Choroid plexus epithelial cell (primary cell): ENCODE data around the gene SERAC1.
"Not testable (repeated sequence)": the region's sequence is repeated elsewhere in the genome, so short reads cannot be mapped to it uniquely, and the experiment has no call there.

Experiments
- DNase-seq: peaks from one replicate; pipeline ENCODE4 v3.0.0-alpha.2; 2010; ENCODE audit warnings: low read depth
- H3K4me3 ChIP-seq: 2 replicates; pipeline ENCODE4 v1.5.1; 2011; ENCODE audit warnings: low read depth, mild to moderate bottlenecking, control low read depth, low read length, moderate library complexity
- CTCF ChIP-seq: conservative IDR thresholded peaks from 2 replicates; pipeline ENCODE4 v1.5.1; 2011; ENCODE audit warnings: low read depth, mild to moderate bottlenecking, control low read depth, inconsistent platforms, low read length, moderate library complexity

Gene SERAC1

DNA sequence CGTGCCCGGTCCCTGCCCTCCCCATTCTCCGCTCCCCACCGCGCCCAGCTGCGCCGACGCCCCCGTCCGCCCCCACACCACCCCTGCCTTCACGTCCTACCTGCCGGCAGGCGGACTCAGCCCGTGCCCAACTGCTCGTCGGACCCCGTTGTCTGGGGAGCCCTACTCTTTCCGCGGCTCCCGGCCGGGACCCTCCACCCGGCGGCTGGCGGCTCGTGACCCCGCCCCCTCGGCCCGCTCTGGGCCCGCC lies at the start of gene SERAC1:
Gene SERAC1, minus strand, starts transcription at position 223 of the 250 bp plus-strand sequence. CDS start 9,899 bp downstream, outside the sequence.
- no peak for TF ChIP-seq CTCF
- H3K4me3 ChIP-seq, result peak within 1 kb of the TSS; percentile 91
- no peak for DNase-seq

DNA sequence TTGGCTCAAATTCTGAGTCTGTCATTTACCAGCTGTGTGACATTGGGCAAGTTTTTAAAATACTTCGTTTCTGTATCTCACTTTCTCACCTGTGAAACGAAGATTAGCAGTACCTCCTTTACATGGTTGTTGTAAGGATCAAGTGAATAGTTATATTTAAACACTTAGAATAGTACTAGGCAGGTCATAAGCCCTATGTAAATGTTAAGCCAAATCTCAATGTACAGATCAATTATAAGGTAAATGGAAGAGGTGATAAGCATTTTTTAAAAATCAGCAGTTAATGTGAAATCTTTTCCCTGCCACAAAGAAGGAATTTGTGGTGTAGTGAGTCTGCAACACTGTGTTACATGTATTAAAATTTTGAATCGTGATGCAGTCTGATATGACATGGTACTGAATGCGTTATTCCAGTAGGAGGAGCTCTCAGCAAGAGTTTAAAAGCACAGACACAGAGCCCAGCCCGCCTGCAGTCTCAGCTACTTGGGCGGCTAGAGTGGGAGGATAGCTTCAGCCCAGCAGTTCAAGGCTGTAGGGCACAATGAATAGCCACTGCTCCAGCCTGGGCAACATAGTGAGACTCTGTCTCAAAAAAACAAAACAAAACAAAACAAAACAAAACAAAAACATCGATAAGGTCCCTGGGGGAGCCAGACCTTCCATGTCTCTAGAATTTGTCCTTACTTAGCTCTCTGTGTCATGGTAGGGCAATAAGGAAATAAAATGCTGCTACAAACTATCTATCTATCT lies 46.0 kb upstream of the SERAC1 start:
- DNase-seq, result peak; percentile 93
- TF ChIP-seq CTCF, result peak; percentile 80
- H3K4me3 ChIP-seq, result no peak overlapping the region

GRCh38 chr6:158211273-158212055 lies 43.4 kb upstream of the SERAC1 start:
- no peak for TF ChIP-seq CTCF
- DNase-seq, result peak; percentile 33
- H3K4me3 ChIP-seq, result no peak overlapping the region

DNA sequence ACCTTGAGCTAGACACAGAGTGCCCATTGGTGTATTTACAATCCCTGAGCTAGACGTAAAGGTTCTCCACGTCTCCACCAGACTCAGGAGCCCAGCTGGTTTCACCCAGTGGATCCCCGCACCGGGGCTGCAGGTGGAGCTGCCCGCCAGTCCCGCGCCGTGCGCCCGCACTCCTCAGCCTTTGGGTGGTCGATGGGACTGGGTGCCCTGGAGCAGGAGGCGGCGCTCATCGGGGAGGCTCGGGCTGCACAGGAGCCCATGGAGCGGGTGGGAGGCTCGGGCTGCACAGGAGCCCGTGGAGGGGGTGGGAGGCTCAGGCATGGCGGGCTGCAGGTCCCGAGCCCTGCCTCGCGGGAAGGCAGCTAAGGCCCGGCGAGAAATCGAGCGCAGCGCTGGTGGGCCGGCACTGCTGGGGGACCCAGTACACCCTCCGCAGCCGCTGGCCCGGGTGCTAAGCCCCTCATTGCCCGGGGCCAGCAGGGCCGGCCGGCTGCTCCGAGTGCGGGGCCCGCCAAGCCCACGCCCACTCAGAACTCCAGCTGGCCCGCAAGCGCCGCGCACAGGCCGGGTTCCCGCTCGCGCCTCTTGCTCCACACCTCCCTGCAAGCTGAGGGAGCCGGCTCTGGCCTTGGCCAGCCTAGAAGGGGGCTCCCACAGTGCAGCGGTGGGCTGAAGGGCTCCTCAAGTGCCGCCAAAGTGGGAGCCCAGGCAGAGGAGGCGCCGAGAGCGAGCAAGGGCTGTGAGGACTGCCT lies 41.7 kb upstream of the SERAC1 start:
- not testable (repeated sequence) for DNase-seq, H3K4me3 ChIP-seq

GRCh38 chr6:158208226-158209030 lies 40.4 kb upstream of the SERAC1 start:
- not testable (repeated sequence) for H3K4me3 ChIP-seq
- peak; percentile 61 for DNase-seq

GRCh38 chr6:158207422-158207788 lies 39.3 kb upstream of the SERAC1 start:
- no peak overlapping the region for H3K4me3 ChIP-seq
- DNase-seq, result peak; percentile 79
- no peak for TF ChIP-seq CTCF

DNA sequence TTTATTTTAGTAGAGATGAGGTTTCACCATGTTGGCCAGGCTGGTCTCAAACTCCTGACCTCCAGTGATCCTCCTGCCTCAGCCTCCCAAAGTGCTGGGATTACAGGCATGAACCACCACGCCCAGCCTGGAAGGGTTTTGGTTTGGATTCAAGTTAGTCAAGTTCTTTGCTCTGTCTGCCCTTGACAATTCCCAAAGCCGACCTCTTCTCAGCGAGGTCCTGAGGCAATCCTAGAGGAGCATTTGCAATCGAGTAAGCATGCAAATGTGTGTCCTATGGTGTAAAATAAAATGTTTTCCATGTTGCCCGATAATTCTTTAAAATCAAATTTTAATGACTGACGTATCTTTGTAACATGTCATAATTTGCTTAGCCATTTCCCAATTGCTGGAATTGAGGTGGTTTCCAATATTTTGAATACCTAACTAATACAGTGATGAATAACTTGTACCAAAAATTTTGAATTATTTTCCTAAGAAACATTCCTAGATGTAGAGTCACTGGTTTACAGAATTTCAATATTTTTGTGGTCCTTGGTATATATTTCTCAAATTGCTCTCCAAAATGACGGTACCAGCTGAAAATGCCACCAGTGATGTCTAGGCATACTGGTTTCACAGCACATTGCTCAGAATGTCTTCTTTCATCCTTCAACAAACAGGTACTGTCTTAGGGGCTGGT lies 38.8 kb upstream of the SERAC1 start:
- DNase-seq, result no peak
- no peak for TF ChIP-seq CTCF
- H3K4me3 ChIP-seq, result no peak overlapping the region
